Testis (tissue), 2 donors: ENCODE data around the gene SNX20.

Source experiments
- POLR2A ChIP-seq: fragments of 450-650 bp; IDR thresholded peaks from one replicate; pipeline ENCODE4 v1.6.1; 2017; ENCODE audit warnings: antibody characterized with exemption, mild to moderate bottlenecking, moderate library complexity
- TF ChIP-seq, protein P1 (sequence below), 3 experiments: fragments of 450-650 bp in 2 of 3; fragments of 200-600 bp in 1 of 3; sonication (generic) in 1 of 3; IDR thresholded peaks; one replicate each; pipeline ENCODE4 v1.5.1; 2016 to 2019; ENCODE audit warnings: antibody characterized with exemption in 3 of 3, mild to moderate bottlenecking in 2 of 3, moderate library complexity in 1 of 3

DNA sequence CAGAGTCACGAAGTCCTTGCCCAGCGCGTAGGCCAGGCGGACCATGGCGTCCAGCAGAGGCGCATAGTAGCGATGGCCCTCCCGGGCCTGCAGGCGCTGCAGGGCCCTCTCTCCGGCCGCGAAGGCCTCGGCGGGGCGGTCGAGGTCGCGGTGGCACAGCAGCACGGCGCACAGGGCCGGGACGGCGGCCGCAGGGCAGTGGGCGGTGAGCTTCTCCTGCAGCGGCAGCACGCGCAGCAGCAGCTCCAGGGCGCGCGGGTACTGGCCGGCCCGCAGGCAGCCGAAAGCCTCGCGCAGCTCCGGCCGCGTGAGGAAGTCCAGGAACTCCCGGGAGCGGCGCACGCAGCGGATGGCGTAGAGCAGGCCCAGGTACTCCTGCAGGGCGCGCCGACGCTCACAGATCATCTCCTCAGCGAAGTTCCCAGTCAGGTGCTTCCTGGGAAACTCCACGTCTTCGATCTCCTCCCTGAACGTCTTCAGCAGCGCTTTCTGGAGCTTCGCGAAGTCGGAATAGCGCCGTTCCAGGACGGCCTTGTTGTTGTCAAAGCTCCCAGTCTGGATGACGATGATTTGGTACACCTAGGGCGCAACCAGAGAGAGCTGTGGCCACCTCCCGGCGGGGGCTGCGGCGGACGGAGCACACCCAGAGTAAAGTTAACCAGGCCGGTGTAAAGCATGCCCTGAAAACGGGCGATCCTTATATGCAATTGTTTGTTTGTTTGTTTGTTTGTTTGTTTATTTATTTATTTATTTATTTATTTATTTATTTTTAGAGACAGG lies 7.4 kb downstream of the SNX20 start:
- no peak for TF ChIP-seq POLR2A
- TF ChIP-seq, protein P1, sequence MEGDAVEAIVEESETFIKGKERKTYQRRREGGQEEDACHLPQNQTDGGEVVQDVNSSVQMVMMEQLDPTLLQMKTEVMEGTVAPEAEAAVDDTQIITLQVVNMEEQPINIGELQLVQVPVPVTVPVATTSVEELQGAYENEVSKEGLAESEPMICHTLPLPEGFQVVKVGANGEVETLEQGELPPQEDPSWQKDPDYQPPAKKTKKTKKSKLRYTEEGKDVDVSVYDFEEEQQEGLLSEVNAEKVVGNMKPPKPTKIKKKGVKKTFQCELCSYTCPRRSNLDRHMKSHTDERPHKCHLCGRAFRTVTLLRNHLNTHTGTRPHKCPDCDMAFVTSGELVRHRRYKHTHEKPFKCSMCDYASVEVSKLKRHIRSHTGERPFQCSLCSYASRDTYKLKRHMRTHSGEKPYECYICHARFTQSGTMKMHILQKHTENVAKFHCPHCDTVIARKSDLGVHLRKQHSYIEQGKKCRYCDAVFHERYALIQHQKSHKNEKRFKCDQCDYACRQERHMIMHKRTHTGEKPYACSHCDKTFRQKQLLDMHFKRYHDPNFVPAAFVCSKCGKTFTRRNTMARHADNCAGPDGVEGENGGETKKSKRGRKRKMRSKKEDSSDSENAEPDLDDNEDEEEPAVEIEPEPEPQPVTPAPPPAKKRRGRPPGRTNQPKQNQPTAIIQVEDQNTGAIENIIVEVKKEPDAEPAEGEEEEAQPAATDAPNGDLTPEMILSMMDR (IDR thresholded peaks at IDR 0.05), result no peak
